ENCODE results near the gene MAT2A.

The MAT2A gene

GRCh38 chr2:85538507-85539360 is at the start of gene MAT2A:
Gene MAT2A, plus strand, starts transcription at chr2:85539168. Its CDS starts 120 bp downstream, at chr2:85539288.
- DNase-seq: peak; percentile 95

GRCh38 chr2:85490861-85491755 is 47.9 kb upstream of the MAT2A start:
- DNase-seq: no peak

- DNase-seq: no peak
Measured at GRCh38 chr2:85496436-85496835, 42.5 kb upstream of the MAT2A start.

GRCh38 chr2:85497944-85498630 is 40.9 kb upstream of the MAT2A start:
- no peak for DNase-seq

DNA sequence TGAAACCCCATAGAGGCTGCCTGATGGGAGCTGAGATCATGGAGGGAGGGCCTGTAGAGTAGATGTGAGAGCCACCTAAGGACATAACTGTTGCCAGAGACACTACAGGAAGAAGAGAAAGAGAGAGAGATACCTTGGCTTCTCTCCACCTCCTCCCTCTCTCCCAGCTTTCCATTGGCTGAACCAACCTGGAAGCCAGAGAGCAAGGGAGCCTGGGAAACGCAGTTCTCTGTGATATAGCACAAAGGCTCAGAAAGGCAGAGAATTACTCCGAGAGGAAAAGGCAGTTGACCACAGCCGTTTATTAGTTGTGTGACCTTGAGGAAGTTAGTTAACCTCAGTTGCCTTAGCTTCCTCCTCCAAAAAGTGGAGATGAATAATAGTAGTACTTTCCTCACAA is 37.7 kb upstream of the MAT2A start:
- peak; percentile 83 for DNase-seq

GRCh38 chr2:85502720-85503119 is 36.2 kb upstream of the MAT2A start:
- no peak for DNase-seq

DNA sequence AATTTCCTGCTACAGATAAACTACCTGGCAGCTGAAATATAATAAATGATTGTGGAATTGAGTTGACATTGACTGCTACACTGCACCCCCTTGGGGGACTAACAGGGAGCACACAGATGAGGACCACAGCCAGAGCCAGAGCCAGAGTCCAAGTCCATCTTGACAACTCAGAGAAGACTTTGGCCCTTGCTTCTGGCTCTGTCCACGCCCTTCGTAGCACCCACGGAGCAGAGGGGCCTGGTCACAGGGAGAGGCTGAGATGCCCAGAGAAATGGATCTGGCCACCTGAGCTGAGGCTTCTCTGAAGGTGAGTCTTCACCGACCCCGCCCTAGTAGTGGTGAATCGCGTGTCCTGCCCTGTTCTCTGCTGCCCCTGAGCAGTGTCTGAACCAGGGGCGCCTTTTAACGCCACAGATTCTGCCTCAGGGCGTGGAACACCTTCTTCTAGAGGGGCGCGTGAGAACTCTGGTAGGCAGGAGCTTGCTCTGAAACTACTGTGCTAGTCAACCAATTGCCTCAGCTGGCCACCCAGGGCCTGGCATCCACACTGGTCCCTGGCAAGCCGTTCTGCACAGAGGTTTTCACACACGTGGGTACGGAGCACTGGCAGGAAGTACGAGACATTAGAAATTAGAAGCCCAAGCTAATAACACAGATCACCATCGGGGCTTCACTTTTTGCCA is 35.7 kb upstream of the MAT2A start:
- no peak for DNase-seq

GRCh38 chr2:85503851-85504777 is 34.9 kb upstream of the MAT2A start:
- peak; percentile 25 for DNase-seq

- peak; percentile 80 for DNase-seq
Measured at GRCh38 chr2:85504778-85505261, 34.1 kb upstream of the MAT2A start.

- DNase-seq: no peak
Measured at GRCh38 chr2:85505551-85506238, 33.3 kb upstream of the MAT2A start.

DNA sequence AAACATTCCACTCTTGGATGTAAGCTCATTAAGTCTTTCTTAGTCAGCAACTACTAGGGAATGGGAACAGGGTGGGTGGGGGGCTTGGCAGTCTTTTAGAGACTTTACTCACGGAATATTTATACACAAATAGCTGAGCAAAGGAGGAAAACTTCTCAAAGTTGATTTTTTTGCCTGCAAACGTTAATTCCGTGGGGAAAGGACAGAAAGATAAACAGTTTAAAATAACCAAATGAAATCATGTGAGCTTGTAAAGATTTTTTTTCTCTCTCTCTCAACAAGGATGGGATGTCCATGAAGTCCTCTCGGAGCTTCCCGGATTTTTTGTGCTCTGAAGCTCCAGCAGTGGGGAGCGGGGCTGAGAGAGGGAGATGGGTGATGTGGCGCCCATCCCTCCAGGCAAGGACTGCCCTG is 32.2 kb upstream of the MAT2A start:
- no peak for DNase-seq

- peak; percentile 91 for DNase-seq
Measured at GRCh38 chr2:85511008-85511811, 27.8 kb upstream of the MAT2A start.

GRCh38 chr2:85514323-85514722 is 24.6 kb upstream of the MAT2A start:
- DNase-seq: no peak

GRCh38 chr2:85516653-85517389 is 22.1 kb upstream of the MAT2A start:
- DNase-seq: no peak

DNA sequence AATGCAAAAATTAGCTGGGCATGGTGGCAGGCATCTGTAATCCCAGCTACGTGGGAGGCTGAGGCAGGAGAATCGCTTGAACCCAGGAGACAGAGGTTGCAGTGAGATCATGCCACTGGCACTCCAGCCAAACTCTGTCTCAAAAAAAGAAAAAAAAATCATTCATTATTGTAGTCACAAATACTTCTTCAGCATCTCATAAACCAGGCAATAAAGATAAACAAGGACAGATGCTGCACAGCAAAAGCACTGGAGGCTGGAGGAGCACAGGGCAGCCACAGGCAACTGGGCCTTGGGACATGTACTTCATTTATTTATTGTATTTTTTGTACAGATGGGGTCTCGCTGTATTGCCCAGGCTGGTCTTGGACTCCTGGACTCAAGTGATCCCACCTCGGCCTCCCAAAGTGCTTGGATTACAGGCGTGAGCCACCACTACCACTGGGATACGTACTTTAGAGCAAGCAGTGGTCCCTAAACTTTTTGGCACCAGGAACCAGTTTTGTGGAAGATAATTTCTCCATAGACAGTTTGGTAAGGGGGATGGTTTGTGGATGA is 16.8 kb upstream of the MAT2A start:
- no peak for DNase-seq

- no peak for DNase-seq
Measured at GRCh38 chr2:85523062-85523902, 15.7 kb upstream of the MAT2A start.

- DNase-seq: no peak
Measured at GRCh38 chr2:85523903-85524335, 15.0 kb upstream of the MAT2A start.
